ENCODE data around the gene LMX1B.
"Not testable (repeated sequence)": the region's sequence is repeated elsewhere in the genome, so short reads cannot be mapped to it uniquely, and the experiment has no call there.

The LMX1B gene

DNA sequence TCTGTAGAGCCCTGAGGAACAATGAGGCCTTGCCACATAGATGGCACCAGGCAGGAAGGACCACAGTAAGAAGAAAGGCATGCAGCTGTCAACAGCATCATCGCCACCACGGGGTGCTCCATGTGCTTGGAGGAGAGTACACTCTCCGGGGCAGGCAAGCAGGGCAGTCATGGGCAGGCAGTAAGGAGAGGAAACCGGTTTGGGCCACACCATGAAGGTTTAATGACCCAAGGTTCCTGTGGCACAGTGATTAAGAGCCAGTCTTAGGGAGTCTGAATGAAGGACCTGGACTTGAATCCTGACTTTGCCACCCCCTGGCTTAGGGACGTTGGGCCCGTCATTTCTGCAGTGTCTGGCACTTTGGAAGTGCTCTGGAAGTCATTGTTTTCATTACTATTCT, 110.5 kb downstream of the LMX1B start:
- H3K4me3 ChIP-seq (ENCODE audit: low read depth, low read length), result no peak overlapping the region
- POLR2A ChIA-PET, result no interaction called here
- TF ChIP-seq, protein P1, sequence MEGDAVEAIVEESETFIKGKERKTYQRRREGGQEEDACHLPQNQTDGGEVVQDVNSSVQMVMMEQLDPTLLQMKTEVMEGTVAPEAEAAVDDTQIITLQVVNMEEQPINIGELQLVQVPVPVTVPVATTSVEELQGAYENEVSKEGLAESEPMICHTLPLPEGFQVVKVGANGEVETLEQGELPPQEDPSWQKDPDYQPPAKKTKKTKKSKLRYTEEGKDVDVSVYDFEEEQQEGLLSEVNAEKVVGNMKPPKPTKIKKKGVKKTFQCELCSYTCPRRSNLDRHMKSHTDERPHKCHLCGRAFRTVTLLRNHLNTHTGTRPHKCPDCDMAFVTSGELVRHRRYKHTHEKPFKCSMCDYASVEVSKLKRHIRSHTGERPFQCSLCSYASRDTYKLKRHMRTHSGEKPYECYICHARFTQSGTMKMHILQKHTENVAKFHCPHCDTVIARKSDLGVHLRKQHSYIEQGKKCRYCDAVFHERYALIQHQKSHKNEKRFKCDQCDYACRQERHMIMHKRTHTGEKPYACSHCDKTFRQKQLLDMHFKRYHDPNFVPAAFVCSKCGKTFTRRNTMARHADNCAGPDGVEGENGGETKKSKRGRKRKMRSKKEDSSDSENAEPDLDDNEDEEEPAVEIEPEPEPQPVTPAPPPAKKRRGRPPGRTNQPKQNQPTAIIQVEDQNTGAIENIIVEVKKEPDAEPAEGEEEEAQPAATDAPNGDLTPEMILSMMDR (IDR thresholded peaks at IDR 0.05; ENCODE audit: insufficient read depth, low read length, missing control alignments), result no peak
- CTCF ChIA-PET, result interaction anchor here (1.0 to 6.3 kb wide), 2 partner anchors 19 to 57 kb away, joined by 3 to 42 read pairs; no protein-coding TSS in a partner anchor
- DNase-seq (ENCODE audit: low read depth, low spot score), result no peak

DNA sequence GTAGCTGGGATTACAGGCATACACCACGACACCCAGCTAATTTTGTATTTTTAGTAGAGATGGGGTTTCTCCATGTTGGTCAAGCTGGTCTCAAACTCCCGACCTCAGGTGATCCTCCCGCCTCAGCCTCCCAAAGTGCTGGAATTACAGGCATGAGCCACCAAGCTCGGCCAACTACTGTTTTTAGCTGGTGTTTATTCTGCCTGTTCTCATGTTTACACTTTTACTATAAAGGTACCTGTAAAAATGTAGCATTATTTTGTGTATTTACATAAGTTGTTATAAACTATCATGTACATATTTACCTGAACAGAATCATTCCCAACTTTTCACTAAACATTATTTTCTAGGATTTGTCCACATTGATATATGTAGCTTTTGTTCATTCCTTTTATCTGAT, 111.8 kb downstream of the LMX1B start:
- POLR2A ChIA-PET; DNase-seq (ENCODE audit: low read depth, low spot score); H3K4me3 ChIP-seq (ENCODE audit: low read depth, low read length): not testable (repeated sequence)
- CTCF ChIA-PET, result interaction anchor here (6.3 kb wide), 1 partner anchor 20 kb away, joined by 42 read pairs; no protein-coding TSS in a partner anchor

DNA sequence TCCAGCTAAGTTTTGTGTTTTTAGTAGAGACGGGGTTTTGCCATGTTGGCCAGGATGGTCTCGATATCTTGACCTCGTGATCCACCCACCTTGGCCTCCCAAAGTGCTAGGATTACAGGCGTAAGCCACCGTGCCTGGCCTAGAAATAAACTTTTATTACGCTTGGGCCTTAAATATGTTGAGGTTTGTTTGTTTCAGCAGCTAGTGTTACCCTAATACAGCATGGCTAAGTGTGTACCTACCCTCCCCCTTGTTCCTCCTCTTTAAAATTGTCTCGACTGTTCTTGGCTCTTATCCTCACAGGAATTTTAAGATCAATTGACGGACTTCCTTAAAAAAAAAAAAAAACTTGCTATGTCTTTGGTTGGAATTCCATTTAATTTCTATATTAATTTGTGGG, 114.5 kb downstream of the LMX1B start:
- DNase-seq (ENCODE audit: low read depth, low spot score); POLR2A ChIA-PET; H3K4me3 ChIP-seq (ENCODE audit: low read depth, low read length): not testable (repeated sequence)
- CTCF ChIA-PET, result interaction anchor here (6.3 kb wide), 1 partner anchor 23 kb away, joined by 42 read pairs; no protein-coding TSS in a partner anchor

DNA sequence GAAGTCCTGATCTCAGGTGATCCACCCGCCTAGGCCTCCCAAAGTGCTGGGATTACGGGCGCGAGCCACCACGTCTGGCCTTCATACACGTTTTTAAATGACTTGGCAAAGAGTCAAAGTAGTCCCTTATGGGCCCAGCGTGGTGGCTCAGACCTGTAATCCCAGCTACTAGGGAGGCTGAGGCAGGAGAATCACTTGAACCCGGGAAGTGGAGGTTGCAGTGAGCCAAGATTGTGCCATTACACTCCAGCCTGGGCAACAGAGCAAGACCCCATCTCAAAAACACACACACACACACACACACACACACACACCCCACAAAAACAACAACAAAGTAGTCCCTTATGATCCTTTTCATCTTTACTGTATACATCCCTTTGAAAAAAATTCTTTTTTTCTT, 116.9 kb downstream of the LMX1B start:
- POLR2A ChIA-PET; DNase-seq (ENCODE audit: low read depth, low spot score): not testable (repeated sequence)
- CTCF ChIA-PET, result interaction anchor here (0.8 to 4.9 kb wide), 4 partner anchors 24 to 51 kb away, joined by 3 to 24 read pairs (median 4); no protein-coding TSS in a partner anchor

DNA sequence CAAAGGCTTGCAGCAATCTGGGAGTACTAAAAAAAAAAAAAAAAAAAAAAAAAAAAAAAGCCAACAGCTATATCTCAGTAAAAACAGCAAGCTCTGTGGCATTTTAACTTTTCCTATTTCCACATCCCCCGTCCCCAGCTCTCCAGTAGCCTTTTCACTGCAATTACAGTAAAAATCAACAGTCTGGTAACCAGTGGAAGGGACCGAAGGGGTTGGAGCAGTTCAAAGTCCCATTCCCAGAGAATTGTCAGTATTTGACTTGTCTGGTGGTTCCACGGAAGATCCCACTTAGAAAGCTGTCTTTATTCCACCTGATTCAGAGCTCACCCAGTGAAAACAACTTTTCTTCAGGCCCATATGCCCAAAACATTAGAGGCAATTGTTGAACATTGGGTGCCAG, 119.3 kb downstream of the LMX1B start:
- no peak overlapping the region for H3K4me3 ChIP-seq (ENCODE audit: low read depth, low read length)
- ChIA-PET CTCF (interaction anchor here (0.7 to 4.9 kb wide), 4 partner anchors 27 to 49 kb away, joined by 3 to 24 read pairs (median 4); no protein-coding TSS in a partner anchor), POLR2A (no interaction called here)
- no peak for DNase-seq (ENCODE audit: low read depth, low spot score)
- TF ChIP-seq, protein P1 (IDR thresholded peaks at IDR 0.05; ENCODE audit: insufficient read depth, low read length, missing control alignments), result no peak

More for the DNA sequence above, 116.9 kb downstream of the LMX1B start:
- H3K4me3 ChIP-seq (ENCODE audit: low read depth, low read length), result not testable (repeated sequence)

DNA sequence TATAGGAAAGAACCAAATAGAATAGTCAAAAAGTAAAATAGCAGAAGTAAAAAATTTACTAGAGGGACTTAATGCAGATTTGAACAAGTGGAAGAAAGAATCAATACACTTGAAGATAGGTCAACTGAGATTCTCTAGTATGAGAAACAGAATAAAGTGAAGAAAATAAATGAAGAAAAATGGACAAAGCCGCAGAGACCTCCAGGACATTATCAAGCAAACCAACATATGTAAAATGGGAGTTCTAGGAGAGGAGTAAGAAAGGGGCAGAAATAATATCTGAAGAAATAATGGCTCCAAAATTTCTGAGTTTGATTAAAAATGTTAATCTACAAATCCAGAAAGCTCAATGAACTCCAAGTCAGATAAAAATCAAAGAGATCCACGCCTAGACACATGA, 121.1 kb downstream of the LMX1B start:
- POLR2A ChIA-PET, result no interaction called here
- TF ChIP-seq, protein P1 (IDR thresholded peaks at IDR 0.05; ENCODE audit: insufficient read depth, low read length, missing control alignments), result no peak
- DNase-seq (ENCODE audit: low read depth, low spot score), result no peak
- CTCF ChIA-PET, result interaction anchor here (2.2 to 4.9 kb wide), 2 partner anchors 29 to 47 kb away, joined by 5 to 24 read pairs; no protein-coding TSS in a partner anchor
- no peak overlapping the region for H3K4me3 ChIP-seq (ENCODE audit: low read depth, low read length)

DNA sequence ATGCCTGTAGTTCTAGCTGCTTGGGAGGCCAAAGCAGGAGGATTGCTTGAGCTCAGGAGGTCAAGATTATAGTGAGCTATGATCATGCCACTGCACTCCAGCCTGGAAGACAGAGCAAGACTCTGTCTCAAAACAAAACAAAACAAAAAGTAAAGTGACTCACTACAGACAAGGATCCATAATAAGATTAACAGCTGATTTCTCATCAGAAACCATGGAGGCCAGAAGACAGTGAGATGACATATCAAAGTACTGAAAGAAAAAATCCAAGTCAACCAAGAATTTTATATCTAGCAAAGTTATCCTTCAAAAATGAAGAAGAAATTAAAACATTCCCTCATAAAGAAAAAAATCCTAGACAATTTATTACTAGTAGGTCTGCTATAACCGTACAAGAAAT, 121.8 kb downstream of the LMX1B start:
- CTCF ChIA-PET, result interaction anchor here (2.2 to 4.9 kb wide), 2 partner anchors 30 to 46 kb away, joined by 5 to 24 read pairs; no protein-coding TSS in a partner anchor
- H3K4me3 ChIP-seq (ENCODE audit: low read depth, low read length), result no peak overlapping the region
- TF ChIP-seq, protein P1 (IDR thresholded peaks at IDR 0.05; ENCODE audit: insufficient read depth, low read length, missing control alignments), result no peak
- POLR2A ChIA-PET, result no interaction called here
- DNase-seq (ENCODE audit: low read depth, low spot score), result no peak

DNA sequence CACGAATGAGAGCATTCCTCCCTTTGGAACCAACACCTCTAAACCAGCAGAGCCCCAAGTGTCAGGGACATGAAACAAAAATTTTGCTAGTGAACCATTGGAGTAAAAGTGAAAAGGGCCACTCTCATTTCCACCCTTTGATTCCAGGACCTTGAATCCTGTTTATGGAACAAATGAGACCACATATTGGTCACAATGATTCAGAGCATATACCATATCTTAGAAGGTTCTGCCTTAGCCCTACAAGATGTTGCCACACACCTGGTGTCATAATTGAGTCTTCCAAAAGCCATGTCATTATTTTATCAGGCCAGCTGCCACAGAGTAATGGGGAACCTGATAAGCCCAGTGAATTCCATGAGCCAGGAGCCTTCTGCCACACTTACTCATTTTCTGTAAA, 124.8 kb downstream of the LMX1B start:
- TF ChIP-seq, protein P1 (IDR thresholded peaks at IDR 0.05; ENCODE audit: insufficient read depth, low read length, missing control alignments), result no peak
- H3K4me3 ChIP-seq (ENCODE audit: low read depth, low read length), result no peak overlapping the region
- DNase-seq (ENCODE audit: low read depth, low spot score), result no peak
- ChIA-PET CTCF (no interaction called here), POLR2A (no interaction called here)

Measured in AG04449 (cell line).